Subcutaneous abdominal adipose tissue (tissue), 5 donors: ENCODE measurements around the gene UBXN10.

Experiments used
- H3K27ac ChIP-seq: one replicate; pipeline ENCODE4 v1.7.0; 2013; ENCODE audit warnings: low read depth, mild to moderate bottlenecking, inconsistent platforms, low read length, moderate library complexity
- H3K27me3 ChIP-seq, 5 donors: one replicate each; pipeline ENCODE4 v1.7.0; 2013; ENCODE audit warnings: low read length in 5 of 5, inconsistent platforms in 1 of 5; ENCODE audit not compliant: control insufficient read depth in 5 of 5, insufficient read depth in 4 of 5
- H3K36me3 ChIP-seq, 5 donors: one replicate each; pipeline ENCODE4 v1.7.0; 2013; ENCODE audit warnings: low read length in 5 of 5; ENCODE audit not compliant: control insufficient read depth in 5 of 5, insufficient read depth in 5 of 5
- H3K4me1 ChIP-seq, 5 donors: one replicate each; pipeline ENCODE4 v1.7.0; 2013; ENCODE audit warnings: low read length in 5 of 5, mild to moderate bottlenecking in 3 of 5, moderate library complexity in 1 of 5; ENCODE audit not compliant: control insufficient read depth in 5 of 5, insufficient read depth in 5 of 5
- H3K4me3 ChIP-seq, 5 donors: one replicate each; pipeline ENCODE4 v1.7.0; 2013; ENCODE audit warnings: low read length in 5 of 5, low read depth in 1 of 5
- H3K9ac ChIP-seq, 5 donors: one replicate each; pipeline ENCODE4 v1.7.0; 2013; ENCODE audit warnings: low read length in 5 of 5, mild to moderate bottlenecking in 4 of 5, moderate library complexity in 3 of 5
- H3K9me3 ChIP-seq, 5 donors: one replicate each; pipeline ENCODE4 v1.7.0; 2013; ENCODE audit warnings: low read length in 5 of 5; ENCODE audit not compliant: control insufficient read depth in 5 of 5
- donor health status: healthy.
- donor health status: healthy.
- donor health status: healthy.
- donor health status: healthy.
- donor health status: healthy.

The UBXN10 gene

GRCh38 chr1:20185834-20186782, at the start of gene UBXN10, which contains the start of gene PLA2G2C:
TSS of gene UBXN10 (plus strand) at chr1:20186096. CDS start at chr1:20190562, 4,466 bp downstream.
TSS of gene PLA2G2C (minus strand) at chr1:20186518. CDS start at chr1:20177363, 9,155 bp downstream.
- Histone ChIP-seq H3K27ac (no peak within 1 kb of the TSS), H3K4me3 (peak within 1 kb of the TSS; percentile 32 to 43 (median 39)), H3K27me3 (peaks cover 12 to 51% (median 27%) of the 10 kb centered on the region in 5 donors), H3K9ac (peak within 1 kb of the TSS in 1 of 5 donors; percentile 15), H3K9me3 (no peaks in the 10 kb centered on the region), H3K36me3 (no peaks in the 10 kb centered on the region), H3K4me1 (peaks cover 1 to 19% (median 12%) of the 10 kb centered on the region in 5 donors)

- H3K27me3 ChIP-seq, result peaks cover 0 to 5% (median 2%) of the 10 kb centered on the region in 5 donors
- no peaks in the 10 kb centered on the region for H3K4me1 ChIP-seq
- H3K9me3 ChIP-seq, result no peaks in the 10 kb centered on the region
- H3K4me3 ChIP-seq, result no peak overlapping the region
- H3K36me3 ChIP-seq, result no peaks in the 10 kb centered on the region
- no peak overlapping the region for H3K9ac ChIP-seq
- H3K27ac ChIP-seq, result no peak overlapping the region
Measured at GRCh38 chr1:20136249-20136648, 49.6 kb upstream of the UBXN10 start.

GRCh38 chr1:20137055-20137454, 48.8 kb upstream of the UBXN10 start:
- Histone ChIP-seq H3K27me3 (peaks cover 0 to 8% (median 5%) of the 10 kb centered on the region in 5 donors), H3K4me1 (no peaks in the 10 kb centered on the region), H3K9ac (no peak overlapping the region), H3K9me3 (no peaks in the 10 kb centered on the region), H3K27ac (no peak overlapping the region), H3K36me3 (no peaks in the 10 kb centered on the region), H3K4me3 (no peak overlapping the region)

- Histone ChIP-seq H3K27me3 (peaks cover 0 to 8% (median 5%) of the 10 kb centered on the region in 5 donors), H3K36me3 (no peaks in the 10 kb centered on the region), H3K4me3 (no peak overlapping the region), H3K9me3 (no peaks in the 10 kb centered on the region), H3K27ac (no peak overlapping the region), H3K9ac (no peak overlapping the region), H3K4me1 (no peaks in the 10 kb centered on the region)
Measured at GRCh38 chr1:20137604-20138003, 48.3 kb upstream of the UBXN10 start.

GRCh38 chr1:20138346-20138745, 47.5 kb upstream of the UBXN10 start:
- H3K27me3 ChIP-seq, result peaks cover 0 to 8% (median 5%) of the 10 kb centered on the region in 5 donors
- H3K9ac ChIP-seq, result no peak overlapping the region
- H3K9me3 ChIP-seq, result no peaks in the 10 kb centered on the region
- H3K36me3 ChIP-seq, result no peaks in the 10 kb centered on the region
- H3K4me3 ChIP-seq, result no peak overlapping the region
- H3K4me1 ChIP-seq, result no peaks in the 10 kb centered on the region
- H3K27ac ChIP-seq, result no peak overlapping the region

- no peaks in the 10 kb centered on the region for H3K4me1 ChIP-seq
- peaks cover 0 to 12% (median 5%) of the 10 kb centered on the region in 5 donors for H3K27me3 ChIP-seq
Measured at GRCh38 chr1:20138961-20139550, 46.8 kb upstream of the UBXN10 start, which contains the start of gene PLA2G2F. TSS of gene PLA2G2F (plus strand) at chr1:20139323. CDS start at chr1:20139428, 105 bp downstream.

GRCh38 chr1:20139776-20140612, 45.9 kb upstream of the UBXN10 start:
- Histone ChIP-seq H3K4me3 (no peak overlapping the region), H3K9me3 (no peaks in the 10 kb centered on the region), H3K4me1 (no peaks in the 10 kb centered on the region), H3K27ac (no peak overlapping the region), H3K36me3 (no peaks in the 10 kb centered on the region), H3K9ac (no peak overlapping the region), H3K27me3 (peaks cover 0 to 12% (median 5%) of the 10 kb centered on the region in 5 donors)

More at GRCh38 chr1:20138961-20139550, 46.8 kb upstream of the UBXN10 start, which contains the start of gene PLA2G2F:
- Histone ChIP-seq H3K4me3 (no peak within 1 kb of the TSS), H3K27ac (no peak within 1 kb of the TSS), H3K9me3 (no peaks in the 10 kb centered on the region), H3K9ac (no peak within 1 kb of the TSS), H3K36me3 (no peaks in the 10 kb centered on the region)

GRCh38 chr1:20141001-20141400, 44.9 kb upstream of the UBXN10 start:
- Histone ChIP-seq H3K36me3 (no peaks in the 10 kb centered on the region), H3K4me3 (no peak overlapping the region), H3K4me1 (no peaks in the 10 kb centered on the region), H3K27me3 (peaks cover 0 to 12% (median 5%) of the 10 kb centered on the region in 5 donors), H3K27ac (no peak overlapping the region), H3K9me3 (no peaks in the 10 kb centered on the region), H3K9ac (no peak overlapping the region)

- no peaks in the 10 kb centered on the region for H3K9me3 ChIP-seq
- H3K27ac ChIP-seq, result no peak overlapping the region
- H3K27me3 ChIP-seq, result peaks cover 0 to 12% (median 5%) of the 10 kb centered on the region in 5 donors
- no peak overlapping the region for H3K4me3 ChIP-seq
- H3K9ac ChIP-seq, result no peak overlapping the region
- no peaks in the 10 kb centered on the region for H3K4me1 ChIP-seq
- no peaks in the 10 kb centered on the region for H3K36me3 ChIP-seq
Measured at GRCh38 chr1:20141466-20141865, 44.4 kb upstream of the UBXN10 start.
